Lower leg skin (tissue), 3 donors: ENCODE results near the gene RASA4.
"Not testable (repeated sequence)": the region's sequence is repeated elsewhere in the genome, so short reads cannot be mapped to it uniquely, and the experiment has no call there.

ENCODE experiments used
- POLR2A ChIP-seq, 2 donors: fragments of 450-650 bp; IDR thresholded peaks; one replicate each; pipeline ENCODE4 v1.6.1; 2016 to 2017; ENCODE audit warnings: antibody characterized with exemption in 2 of 2, mild to moderate bottlenecking in 1 of 2, moderate library complexity in 1 of 2
- TF ChIP-seq, protein P1 (sequence below), 3 donors: fragments of 450-650 bp; IDR thresholded peaks; one replicate each; pipeline ENCODE4 v1.5.1; 2016; ENCODE audit warnings: antibody characterized with exemption in 3 of 3, mild to moderate bottlenecking in 3 of 3, moderate library complexity in 2 of 3

DNA sequence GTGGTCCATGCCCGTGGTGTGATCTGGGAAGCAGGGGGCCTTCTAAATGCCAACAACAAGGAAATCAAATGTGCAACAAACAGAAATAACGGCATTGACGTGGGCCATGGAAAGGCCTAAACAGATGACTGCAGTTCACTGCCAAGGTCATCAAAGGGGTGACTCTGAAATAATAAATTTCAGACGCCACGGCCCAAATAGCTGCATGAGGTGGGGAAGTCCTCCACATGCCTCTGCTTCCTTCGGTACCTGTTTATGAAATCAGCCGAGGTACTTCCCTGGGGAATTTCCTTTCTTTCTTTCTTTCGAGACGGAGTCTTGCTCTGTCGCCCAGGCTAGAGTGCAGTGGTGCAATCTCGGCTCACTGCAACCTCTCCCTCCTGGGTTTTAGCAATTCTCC is 48.2 kb upstream of the RASA4 start:
- TF ChIP-seq, protein P1, sequence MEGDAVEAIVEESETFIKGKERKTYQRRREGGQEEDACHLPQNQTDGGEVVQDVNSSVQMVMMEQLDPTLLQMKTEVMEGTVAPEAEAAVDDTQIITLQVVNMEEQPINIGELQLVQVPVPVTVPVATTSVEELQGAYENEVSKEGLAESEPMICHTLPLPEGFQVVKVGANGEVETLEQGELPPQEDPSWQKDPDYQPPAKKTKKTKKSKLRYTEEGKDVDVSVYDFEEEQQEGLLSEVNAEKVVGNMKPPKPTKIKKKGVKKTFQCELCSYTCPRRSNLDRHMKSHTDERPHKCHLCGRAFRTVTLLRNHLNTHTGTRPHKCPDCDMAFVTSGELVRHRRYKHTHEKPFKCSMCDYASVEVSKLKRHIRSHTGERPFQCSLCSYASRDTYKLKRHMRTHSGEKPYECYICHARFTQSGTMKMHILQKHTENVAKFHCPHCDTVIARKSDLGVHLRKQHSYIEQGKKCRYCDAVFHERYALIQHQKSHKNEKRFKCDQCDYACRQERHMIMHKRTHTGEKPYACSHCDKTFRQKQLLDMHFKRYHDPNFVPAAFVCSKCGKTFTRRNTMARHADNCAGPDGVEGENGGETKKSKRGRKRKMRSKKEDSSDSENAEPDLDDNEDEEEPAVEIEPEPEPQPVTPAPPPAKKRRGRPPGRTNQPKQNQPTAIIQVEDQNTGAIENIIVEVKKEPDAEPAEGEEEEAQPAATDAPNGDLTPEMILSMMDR (IDR thresholded peaks at IDR 0.05) = not testable (repeated sequence)
- TF ChIP-seq POLR2A (IDR thresholded peaks at IDR 0.05) = not testable (repeated sequence)
